ENCODE data around the gene EGFL8.

GRCh38 chr6:32168807-32169591 is 4.6 kb downstream of the EGFL8 start:
- TF ChIP-seq POLR2A (IDR thresholded peaks at IDR 0.05) (no peak), CTCF (IDR thresholded peaks at IDR 0.05) (no peak)

Measured in ovary (tissue), 3 donors.